Ecto neural progenitor cell (in vitro differentiated cells): ENCODE results near the gene FOXN3.

Experiments
- DNase-seq: peaks from one replicate; pipeline ENCODE4 v3.0.0-alpha.2; 2018; ENCODE audit warnings: low spot score

FOXN3 gene

DNA sequence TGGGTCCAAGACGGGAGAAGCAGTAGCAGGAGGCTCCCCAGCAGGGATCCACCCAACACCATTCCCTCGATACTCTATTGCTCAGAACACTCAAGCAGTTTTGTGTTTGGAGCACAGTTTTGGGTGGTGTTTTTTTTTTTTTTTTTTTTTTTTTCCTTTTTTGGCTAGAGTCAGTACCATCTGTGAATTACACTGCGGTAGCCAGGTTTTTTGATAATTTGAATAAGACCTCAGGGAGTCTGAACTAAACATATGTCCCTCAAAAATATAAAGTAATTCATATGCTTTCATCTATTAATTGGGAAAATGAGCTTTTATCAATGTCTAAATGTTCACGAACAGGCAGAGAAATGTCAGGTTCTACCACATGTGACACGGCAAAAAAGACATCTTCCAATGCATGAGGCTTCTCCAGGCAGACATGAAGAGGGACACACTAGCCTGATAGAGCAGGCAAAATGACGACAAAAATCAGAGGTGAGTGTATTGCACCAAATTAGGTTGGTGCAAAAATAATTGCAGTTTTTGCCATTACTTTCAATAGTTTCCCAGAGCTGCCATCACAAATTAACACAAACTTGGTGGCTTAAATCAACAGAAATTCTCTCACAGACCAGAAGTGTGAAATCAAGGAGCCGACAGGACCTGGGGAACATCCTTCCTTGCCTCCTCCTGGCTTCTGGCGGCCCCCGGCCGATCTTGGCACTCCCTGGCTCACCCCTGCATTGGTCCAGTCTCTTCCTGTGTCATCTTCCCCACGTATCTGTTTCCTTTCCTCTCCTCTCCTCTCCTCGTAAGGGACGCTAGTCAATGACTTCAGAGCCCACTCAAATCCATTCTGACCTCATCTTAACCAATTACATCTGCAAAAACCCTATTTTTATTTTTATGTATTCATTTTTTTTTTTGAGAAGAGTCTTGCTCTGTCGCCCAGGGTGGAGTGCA is 33.9 kb downstream of the FOXN3 start:
- DNase-seq: no peak

- DNase-seq: no peak
These were observed 34.5 kb downstream of the FOXN3 start for GRCh38 chr14:89382487-89382886.

DNA sequence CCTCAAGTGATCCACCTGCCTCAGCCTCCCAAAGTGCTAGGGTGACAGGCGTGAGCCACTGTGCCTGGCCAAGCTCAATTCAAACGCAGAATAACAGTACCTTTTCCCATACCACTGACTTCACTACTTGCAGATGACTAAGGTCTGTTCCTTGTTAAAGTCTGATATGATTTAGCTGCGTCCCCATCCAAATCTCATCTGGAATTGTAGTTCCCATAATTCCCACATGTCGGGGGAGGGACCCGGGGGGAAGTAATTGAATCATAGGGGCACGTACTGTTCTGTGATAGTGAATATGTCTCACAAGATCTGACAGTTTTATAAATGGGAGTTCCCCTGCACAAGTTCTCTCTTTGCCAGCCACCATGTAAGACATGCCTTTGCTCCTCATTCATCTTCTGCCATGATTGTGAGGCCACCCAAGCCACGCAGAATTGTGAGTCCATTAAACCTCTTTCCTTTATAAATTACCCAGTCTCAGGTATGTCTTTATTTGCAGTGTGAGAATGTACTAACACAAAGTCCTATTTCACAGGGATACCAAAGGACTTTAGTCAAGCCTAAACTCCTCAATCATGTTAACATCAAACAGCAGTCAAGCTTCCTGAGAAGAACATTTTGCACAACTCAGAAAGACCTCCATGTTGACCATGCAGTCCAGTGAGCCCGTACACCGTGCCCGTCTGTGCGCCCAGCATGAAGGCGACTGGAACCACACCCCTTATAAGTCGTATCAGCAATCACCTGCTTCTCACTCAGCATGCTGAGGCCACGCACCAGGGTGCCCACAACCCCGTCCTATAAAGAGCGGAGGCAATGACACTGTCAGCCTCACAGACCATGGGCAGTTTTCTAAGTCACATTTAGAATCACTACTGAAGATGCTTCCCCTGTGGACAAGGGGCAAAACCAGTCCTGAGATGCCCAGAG is 36.9 kb downstream of the FOXN3 start:
- DNase-seq: no peak

DNA sequence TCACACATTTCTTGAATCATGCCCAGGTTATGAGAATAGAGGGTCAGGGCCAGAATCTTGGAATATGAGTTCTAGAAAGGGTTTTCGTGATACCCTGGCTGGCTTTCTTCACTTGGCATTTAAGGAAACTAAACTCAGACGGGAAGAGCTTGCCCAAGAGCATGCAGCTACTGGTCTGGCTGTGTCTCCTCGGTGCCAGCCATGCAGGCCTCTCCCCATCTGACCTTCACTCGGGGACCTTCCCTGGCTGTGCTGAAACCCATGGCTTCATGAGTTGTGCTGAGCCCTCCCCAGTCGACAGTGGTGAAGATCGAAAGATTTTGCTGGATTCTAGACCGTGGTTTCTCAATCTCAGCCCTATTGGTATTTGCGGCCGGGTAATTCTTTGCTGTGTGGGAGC is 38.0 kb downstream of the FOXN3 start:
- DNase-seq: no peak

- no peak for DNase-seq
These were observed 38.9 kb downstream of the FOXN3 start for GRCh38 chr14:89378119-89378518.

GRCh38 chr14:89377544-89377943 is 39.5 kb downstream of the FOXN3 start:
- DNase-seq: no peak

- DNase-seq: no peak
These were observed 42.1 kb downstream of the FOXN3 start for GRCh38 chr14:89374908-89375307.

GRCh38 chr14:89373185-89373584 is 43.8 kb downstream of the FOXN3 start:
- DNase-seq: no peak

DNA sequence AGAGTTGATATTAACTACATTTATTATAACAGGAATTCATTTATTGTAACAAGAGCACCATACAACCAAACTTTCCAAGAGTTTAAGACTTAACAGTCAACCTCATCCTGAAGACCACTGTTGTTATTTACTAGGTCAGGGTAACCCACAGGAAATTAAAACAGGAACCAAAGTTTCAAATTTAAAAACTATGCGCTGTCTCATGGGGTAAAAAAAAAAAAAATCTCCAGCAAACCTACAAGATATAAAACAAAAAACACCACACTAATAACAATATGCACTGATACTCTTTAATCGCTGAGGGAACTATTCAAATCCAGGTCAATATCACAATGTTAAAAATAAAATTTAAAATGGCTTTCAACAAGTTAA is 44.5 kb downstream of the FOXN3 start:
- no peak for DNase-seq

DNA sequence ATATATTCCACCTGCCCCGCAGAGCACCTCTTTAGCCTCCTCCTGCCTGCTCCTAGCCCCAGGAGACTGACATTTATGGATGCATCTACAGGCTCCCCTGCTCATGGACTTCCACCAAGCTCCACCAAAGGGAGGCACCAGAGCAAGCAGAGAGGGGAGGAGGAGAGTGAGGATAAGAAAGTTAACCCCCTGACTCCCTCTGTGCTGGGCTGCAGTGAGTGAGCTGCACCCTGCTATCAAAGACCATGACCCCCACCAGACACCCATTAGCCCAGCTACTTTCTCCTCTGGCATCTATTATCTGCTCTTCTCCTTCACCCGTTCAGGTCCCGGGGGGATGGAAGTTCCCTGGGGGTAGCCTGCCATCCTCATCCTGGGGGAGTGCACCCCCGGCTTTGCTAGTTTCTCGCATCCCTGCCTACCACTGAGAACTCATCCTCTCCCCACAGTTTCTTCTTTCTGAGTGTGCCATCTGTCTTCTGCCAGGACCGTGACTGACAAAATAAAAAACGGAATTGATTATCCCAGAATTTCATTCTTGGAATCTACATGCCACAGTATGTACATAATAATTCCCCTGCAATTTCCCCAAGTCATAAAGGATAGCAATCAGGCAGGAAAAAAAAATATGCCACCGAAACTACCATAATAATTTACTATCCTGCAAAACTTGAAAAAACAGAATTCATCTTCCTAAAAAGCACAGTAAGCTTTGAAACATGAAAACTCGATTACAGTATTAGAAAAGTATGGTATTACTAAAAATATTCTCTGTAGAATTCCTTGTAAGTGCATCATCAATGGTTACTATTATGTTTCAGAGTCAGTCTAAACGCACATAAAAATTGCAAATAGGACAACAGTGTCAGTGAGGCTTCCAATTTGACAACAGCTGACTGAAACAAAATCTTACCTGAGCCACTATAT is 45.2 kb downstream of the FOXN3 start:
- DNase-seq: no peak

DNA sequence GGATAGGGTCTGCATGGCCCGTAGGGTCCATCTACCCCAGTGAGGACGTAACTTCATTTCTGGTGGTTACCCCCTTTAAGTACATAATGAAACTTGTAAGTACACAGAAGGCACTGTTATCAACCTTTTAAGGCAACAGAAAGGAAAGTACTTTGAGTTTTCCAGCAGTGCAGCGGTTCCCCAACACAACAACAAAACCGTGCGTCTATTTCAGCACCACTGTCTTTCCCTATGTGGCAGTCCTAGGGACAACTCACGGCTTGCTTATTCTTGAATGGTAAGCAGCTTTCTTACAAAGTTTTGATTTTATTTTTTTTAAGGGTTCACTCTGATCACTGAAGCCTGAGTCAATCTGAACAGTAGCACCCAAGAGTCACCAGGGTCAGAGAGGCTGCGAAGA is 46.3 kb downstream of the FOXN3 start:
- no peak for DNase-seq

GRCh38 chr14:89370381-89370780 is 46.7 kb downstream of the FOXN3 start:
- no peak for DNase-seq

GRCh38 chr14:89369656-89370055 is 47.4 kb downstream of the FOXN3 start:
- DNase-seq: no peak

DNA sequence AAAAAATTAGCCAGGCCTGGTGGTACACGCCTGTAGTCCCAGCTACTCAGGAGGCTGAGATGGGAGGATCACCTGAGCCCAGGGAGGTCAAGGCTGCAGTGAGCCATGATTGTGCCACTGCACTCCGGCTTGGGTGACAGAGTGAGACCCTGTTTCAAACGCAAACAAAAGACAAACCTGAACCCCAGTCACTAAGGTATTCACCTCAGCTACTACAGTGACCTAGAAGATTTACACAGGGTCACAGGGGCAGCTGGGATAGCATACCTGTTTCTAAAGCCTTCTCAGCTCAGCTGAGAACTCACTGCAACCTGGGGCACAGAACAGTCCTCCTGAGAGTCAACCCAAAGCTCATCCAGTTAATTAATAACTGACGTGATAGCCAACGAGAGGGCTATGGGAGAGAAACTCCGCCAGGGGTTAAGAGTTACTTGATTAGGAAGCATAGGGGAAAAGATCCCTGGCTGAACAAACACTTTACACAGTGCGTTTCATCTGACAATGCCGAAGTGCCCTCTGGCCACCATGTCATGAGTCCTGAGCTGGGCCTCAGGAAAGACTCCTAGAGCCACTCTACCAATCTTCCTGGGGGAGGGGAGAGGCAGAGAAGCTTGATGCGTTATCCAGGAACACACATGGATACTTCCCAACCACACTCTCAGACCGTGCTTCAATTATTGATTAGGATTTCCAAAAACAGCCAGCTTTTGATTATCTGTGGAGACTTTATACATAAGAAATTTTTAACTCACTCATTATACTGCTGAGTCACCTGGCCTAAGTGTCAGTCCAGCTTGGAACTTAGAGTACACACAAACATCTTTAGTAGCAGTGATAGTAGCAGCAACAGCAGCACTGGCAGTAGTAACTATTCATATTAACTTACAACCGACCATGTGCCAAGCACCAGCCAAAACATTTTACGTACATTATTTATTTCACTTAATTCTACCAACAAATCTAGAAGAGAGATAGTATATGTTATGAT is 48.2 kb downstream of the FOXN3 start:
- DNase-seq: no peak

- DNase-seq: no peak
These were observed 49.3 kb downstream of the FOXN3 start for GRCh38 chr14:89367779-89368120.

DNA sequence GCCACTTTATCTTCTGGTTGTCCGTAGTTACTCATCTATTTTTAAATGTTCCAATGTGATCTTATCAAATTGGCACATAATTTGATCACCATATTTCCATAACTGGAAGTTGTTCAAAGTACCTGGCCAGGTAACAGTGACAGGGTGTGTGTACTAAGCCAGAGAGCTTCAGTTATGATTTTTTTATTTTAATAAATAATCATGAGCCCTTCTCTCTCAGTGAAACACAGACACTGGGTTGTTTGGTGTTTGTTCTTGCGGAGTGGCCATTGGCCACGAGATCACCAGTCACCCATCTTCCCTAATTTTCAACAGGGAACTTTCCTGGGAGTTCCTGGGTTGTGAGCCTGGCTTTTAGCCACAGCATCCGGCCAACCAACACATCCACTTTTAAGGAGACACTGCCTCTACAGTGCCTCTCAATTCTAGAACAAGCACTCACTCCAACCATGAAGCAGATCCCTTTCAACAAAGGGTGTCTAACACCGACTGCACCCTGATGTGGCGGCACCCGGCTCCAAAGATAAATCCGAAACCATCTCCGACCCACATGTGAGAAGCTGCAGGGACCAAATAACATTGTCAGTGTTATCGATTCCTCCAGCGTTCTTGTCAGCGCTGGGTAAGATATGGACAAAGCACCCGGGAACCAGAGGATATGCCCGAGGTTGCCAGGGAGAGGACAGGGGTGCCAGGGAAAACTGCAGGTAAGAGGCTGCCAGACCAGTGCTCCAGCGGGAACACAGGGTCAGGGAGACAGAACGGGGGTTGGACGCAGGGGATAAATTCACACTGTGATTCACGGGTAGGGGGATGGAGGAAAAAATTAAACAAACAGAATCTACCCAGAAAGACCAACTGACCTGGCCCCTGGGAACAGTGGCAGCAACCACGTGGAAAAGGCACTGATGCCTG is 49.9 kb downstream of the FOXN3 start:
- no peak for DNase-seq

- no peak for DNase-seq
These were observed 51.8 kb downstream of the FOXN3 start for GRCh38 chr14:89365061-89365801.

DNA sequence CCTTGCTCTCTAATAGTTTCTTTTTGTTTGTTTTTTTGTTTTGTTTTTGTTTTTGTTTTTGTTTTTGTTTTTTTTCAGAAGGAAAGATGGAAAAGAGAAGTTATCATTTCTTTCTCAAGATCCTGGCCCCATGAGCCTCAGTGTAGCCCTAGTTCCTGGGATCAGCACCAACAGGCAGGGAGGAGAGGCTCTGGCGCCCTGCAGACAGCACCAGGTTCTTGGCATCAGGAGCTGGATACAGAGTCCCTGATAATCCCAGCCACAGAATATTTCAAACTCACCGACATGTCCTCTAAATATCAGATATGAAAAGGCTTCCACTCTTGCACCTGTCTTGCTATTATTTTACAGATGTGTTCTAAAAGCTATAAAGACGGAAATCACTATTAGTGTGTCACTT is 52.7 kb downstream of the FOXN3 start:
- no peak for DNase-seq

- DNase-seq: no peak
These were observed 56.8 kb downstream of the FOXN3 start for GRCh38 chr14:89360277-89360676.
